Non-pigmented ciliary epithelial cell (primary cell): ENCODE data around the gene CBFA2T2.
"Not testable (repeated sequence)": the region's sequence is repeated elsewhere in the genome, so short reads cannot be mapped to it uniquely, and the experiment has no call there.

Experiments
- DNase-seq: peaks from one replicate; pipeline ENCODE4 v3.0.0-alpha.2; 2010; ENCODE audit warnings: low read depth

Gene CBFA2T2

DNA sequence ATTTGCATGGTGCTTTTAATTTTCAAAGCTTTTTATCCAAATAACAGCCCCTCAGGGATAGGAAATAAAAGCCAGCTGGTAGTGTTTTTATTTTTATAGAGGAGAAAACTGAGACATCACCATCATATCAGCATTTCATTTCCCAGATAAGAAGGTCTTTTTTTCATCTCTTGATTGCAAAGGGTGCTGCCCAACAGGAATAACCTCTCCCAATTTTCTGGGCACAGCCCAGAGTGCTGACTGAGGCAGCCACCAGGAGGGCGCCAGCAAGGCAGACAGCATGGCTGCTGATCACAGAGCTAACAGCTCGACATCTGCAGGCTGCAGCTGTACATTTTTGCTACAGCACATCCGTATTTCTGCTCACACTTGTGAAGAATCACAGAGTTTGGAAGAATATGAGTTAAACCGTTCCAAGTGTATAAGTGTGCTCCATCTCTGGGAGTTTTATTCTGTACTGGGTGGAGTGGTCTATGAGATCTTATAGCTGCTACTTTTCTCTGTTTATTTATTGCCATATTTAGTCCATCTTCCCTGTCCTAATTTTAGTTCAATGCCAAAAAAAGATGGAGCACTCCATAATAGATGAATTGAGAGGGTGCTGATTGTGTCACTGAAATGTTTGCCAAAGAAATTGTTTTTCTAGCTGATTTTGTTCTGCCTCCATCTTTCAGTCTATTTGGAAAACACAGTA is 86.7 kb downstream of the CBFA2T2 start:
- no peak for DNase-seq

DNA sequence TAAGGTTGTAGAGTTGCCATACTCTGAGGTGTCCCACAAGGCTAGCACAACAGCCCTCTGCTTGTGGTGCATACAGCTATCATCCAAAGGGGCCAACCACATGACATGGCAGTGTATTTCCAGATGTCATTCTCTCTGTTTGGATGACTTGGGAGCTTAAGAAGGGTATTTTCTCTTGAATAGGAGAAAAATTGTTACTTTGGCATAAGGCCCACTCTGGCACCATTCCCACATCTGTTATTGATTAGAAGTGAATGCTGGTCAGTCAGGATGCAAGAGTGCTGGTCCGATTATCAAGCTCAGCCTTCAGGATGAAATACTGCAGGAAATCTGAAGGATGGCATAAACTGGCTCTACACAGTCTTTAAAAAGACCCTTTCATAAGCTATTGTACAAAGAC is 88.6 kb downstream of the CBFA2T2 start:
- DNase-seq: no peak

GRCh38 chr20:33583143-33583542 is 93.2 kb downstream of the CBFA2T2 start:
- DNase-seq: no peak

DNA sequence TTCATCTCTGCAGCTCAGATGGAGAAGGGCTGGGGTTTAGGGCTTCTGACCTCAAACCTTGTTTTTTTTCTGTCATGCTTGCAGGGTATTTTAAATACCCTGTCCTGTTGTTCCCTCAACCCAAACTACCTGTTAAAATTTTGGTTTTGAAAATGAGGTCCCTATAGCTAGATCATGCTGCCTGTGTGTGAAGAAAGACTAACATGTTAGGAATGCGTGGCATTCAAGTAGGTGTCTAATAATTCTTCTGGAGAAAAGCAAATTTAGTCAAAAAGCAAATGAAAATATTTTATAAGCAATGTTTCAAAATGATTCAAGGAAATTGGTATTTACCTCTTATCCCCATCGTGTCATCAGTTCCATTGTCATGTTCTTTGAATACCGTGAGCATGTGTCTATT is 95.1 kb downstream of the CBFA2T2 start:
- no peak for DNase-seq

- DNase-seq: no peak
Measured at GRCh38 chr20:33585413-33585812, 95.5 kb downstream of the CBFA2T2 start.

DNA sequence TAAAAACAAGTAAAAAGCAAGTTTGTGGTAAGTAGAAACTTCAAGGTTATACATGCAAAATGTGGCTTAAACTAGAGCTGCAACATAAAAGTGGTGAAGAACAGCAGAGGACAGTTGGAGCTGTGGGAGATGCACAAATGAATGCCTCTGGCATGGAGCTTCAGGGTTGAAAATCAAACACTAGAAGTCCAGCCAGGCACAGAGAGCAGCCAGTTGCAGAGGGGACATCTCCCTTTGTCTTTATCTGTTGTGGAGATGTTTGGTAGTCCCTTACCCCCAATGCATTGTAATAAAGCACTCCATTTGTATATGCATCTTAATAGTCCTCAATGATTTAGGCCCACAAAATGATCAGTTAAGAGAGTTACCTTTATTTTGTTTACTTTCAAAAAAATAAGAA is 99.2 kb downstream of the CBFA2T2 start:
- DNase-seq: no peak

DNA sequence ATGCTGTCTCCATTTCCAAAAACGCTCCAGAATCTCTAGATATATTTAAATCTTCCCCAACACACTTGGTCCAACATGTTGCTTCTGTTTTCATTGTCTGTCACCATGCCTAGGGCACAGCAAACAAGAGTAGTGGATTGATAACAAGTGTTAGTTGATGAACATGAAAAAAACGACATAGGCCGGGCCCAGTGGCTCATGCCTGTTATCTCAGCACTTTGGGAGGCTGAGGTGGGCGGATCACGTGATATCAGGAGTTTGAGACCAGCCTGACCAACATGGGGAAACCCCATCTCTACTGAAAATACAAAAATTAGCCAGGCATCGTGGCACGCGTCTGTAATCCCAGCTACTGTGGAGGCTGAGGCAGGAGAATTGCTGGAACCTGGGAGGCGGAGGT is 102.0 kb downstream of the CBFA2T2 start:
- not testable (repeated sequence) for DNase-seq

DNA sequence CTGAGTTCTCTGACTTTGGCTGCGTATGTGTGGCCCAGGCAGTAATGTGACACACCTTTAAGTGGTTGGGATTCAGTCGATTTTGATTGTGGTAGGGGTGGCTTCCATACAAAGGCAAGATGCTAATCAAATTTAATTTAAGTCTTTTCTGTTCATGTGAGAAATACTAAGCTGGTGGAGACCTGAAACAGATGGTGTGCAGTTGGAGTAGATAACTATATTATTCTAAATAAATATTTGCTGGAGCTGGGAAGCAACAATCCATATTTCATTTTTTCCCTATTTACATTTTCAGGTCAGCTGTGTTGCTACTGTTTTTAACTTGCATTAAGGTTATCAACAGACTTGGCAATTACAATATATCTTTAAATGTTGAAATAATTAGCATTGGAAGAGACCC is 104.8 kb downstream of the CBFA2T2 start:
- DNase-seq: no peak

DNA sequence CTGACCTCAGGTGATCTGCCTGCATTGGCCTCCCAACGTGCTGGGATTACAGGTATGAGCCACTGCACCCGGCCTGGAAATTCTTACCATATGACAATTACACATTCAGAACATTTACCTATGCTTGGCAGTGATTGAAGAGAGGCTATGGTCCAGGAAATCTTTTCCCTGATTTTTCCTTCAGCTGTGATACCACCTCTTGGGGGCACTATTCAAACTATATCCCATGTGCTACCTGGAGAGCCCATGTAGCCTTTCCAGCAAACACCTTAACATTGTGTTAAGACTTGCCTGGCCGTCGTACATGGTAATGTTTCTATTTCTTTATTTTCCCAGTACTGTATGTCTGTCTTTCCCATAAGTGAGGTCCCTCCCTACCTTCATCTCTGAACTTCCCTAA is 110.5 kb downstream of the CBFA2T2 start:
- no peak for DNase-seq

GRCh38 chr20:33600981-33601380 is 111.1 kb downstream of the CBFA2T2 start:
- DNase-seq: no peak

GRCh38 chr20:33601861-33602260 is 112.0 kb downstream of the CBFA2T2 start:
- no peak for DNase-seq

GRCh38 chr20:33602826-33603590 is 113.1 kb downstream of the CBFA2T2 start:
- DNase-seq: no peak

GRCh38 chr20:33604084-33604990 is 114.4 kb downstream of the CBFA2T2 start:
- DNase-seq: no peak

GRCh38 chr20:33604991-33605370 is 115.1 kb downstream of the CBFA2T2 start:
- DNase-seq: no peak

GRCh38 chr20:33606118-33606771 is 116.3 kb downstream of the CBFA2T2 start:
- no peak for DNase-seq

DNA sequence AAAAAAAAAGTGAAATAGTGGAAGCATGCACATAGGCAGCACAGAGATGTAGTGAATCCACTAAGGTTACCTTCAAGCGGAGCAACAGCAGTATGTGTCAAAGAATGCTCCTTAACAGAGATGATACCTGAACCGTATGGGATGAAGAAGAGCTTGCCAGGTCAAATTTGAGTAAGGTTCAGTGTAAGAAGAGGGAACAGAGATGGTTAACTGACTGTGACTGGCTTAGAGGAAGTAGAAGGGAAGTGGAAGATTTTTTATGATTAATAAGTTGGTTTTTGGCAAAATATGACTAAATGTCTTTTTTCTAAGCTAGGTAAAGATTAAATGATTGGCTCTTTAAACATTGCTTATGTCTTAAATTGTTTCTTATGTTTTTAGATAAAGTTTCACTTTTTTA is 119.6 kb downstream of the CBFA2T2 start:
- no peak for DNase-seq

DNA sequence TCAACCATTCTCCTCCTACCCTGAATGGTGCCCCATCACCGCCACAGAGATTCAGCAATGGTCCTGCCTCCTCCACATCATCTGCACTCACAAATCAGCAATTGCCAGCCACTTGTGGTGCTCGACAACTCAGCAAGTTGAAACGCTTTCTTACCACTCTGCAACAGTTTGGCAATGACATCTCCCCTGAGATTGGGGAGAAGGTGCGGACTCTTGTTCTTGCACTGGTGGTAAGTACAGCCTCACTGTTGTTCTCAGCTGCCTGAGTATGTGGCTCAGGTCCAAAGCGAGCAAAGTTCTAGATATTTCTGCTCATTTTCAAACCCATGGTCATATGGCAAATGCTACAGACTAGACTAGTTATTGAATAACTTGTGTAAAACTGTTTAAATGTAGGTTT is 121.2 kb downstream of the CBFA2T2 start:
- no peak for DNase-seq

DNA sequence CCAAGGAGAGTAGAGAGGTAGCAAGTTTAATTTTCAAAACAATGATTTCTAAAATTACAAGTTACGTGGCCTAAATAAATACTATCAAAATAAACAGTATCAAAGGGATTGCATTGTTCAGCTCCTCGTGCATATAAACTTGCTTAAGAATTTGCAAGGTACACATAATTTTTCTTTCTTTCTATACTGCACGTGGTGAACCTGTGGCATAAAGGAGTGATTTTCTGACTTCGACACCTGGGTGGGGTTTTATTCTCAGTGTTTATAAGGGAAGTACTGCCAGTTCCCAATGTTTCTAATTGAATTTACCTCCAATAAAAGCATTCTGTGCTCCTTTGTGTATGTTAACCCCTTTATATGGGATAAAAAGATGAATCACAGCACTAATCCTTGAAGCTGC is 122.1 kb downstream of the CBFA2T2 start:
- DNase-seq: no peak

- no peak for DNase-seq
Measured at GRCh38 chr20:33621717-33622400, 132.0 kb downstream of the CBFA2T2 start.

DNA sequence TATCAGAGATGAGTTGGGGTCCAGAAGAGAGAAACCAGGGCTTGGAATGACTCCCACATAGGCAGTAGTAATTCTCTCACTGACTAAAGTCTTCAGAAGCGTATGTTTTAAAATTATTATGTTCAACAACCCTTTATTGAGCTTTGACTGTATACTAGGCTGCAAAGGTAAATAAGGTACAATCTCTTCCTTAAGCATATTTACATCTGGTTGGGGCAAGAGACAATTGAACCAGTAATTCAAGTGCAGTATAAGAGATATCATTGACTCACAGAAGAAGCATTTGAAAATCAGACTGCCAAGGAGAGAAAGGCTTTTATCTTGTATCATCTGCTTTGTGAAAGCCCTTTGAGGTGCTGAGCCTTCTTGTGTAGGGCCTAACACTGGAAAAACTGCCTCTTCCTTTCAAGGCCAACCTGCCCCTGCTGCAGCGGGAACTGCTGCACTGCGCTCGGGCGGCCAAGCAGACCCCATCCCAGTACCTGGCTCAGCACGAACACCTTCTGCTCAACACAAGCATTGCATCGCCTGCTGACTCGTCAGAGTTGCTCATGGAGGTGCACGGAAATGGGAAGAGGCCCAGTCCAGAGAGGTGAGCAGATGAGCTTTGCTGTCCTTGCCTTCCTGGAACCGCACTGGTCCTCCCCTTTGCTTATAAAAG is 132.9 kb downstream of the CBFA2T2 start:
- DNase-seq: no peak

DNA sequence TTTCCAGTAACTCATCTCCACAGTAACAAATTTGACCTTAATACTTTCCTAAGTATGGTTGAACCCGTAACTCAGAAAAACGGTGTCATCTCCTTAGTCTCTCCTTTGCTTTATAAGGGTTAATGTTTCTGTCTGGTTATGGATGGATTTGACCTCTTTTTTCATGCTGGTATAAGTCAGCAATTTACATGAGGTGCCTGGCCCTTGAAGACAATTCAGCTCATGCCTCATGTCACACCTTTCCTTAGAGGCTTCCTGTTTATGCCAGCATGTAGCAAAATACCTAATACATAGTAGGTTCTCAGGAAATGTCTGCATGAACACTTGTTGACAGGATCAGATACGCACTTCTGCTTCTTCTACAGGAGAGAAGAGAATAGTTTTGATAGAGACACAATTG is 134.5 kb downstream of the CBFA2T2 start:
- DNase-seq: no peak
